ENCODE data around the gene DDX31. TPM values are rescaled to one million over a fixed set of nuclear protein-coding genes. Genes with fewer than 3 reads are reported as not detected.

DDX31 gene
- total RNA-seq, 1 experiment from 2014 or later: 25.8 TPM

DNA sequence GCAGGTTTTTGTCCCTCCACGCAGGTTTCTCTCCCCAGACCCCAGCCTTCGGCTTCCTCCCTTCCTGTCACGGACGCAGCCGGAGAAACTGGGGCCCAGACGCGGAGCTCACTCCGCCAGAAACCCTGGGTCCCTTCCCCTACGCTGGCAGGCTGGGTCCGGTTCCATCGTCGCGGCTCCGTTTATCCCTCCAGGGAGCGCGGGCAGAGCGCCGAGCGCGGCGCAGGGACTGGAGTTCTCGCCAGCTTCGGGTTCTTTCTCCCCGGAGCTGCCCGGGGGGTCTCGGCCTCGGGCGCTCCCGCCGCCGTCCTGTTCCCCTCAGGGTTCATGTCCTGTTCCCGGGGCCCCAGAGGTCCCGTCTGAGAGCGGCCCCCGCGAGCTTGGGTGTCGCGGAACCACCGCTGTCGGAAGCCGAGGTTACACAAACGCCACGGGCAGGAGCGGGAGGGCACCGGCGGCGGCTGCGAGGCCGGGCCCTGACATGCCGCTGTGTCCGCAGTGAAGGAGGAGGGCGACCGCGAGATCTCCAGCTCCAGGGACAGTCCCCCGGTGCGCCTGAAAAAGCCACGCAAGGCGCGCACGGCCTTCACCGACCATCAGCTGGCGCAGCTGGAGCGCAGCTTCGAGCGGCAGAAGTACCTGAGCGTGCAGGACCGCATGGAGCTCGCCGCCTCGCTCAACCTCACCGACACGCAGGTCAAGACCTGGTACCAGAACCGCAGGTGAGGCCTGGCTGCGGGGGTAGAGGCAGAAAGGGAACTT lies 82.8 kb downstream of the DDX31 start:
- Histone ChIP-seq H4K20me1 (ENCODE audit: insufficient read depth) (no peaks in the 10 kb centered on the region), H3K4me3 (replicated peaks in 1 of 2; ENCODE audit: low read depth in 1 of 2, low read length in 2 of 2) (no peak overlapping the region), H3K9me3 (ENCODE audit: control insufficient read depth in 1 of 2, insufficient read depth in 1 of 2, low read depth in 1 of 2, low read length in 2 of 2) (no peaks in the 10 kb centered on the region), H3K36me3 (ENCODE audit: control insufficient read depth in 1 of 2, insufficient read depth in 2 of 2, low read length in 2 of 2) (no peaks in the 10 kb centered on the region), H3K9ac (ENCODE audit: low read length) (no peak overlapping the region), H3K4me2 (ENCODE audit: low read length) (no peak overlapping the region), H3K9me2 (ENCODE audit: insufficient read depth) (no peaks in the 10 kb centered on the region), H2AFZ (ENCODE audit: low read depth, low read length, poor library complexity, severe bottlenecking) (no peak overlapping the region), H3K27me3 (ENCODE audit: insufficient read depth, low read length) (no peaks in the 10 kb centered on the region), H3K27ac (ENCODE audit: low read depth, low read length) (no peak overlapping the region), H3K79me2 (ENCODE audit: insufficient read depth, low read length) (no peaks in the 10 kb centered on the region), H3K4me1 (ENCODE audit: control insufficient read depth in 1 of 2, insufficient read depth in 2 of 2, low read length in 2 of 2) (peaks cover 0 to 9% of the 10 kb centered on the region in 2 experiments; a peak in 2 of 4 replicates)
- intact Hi-C loops (cut with micrococcal nuclease): no loop called here
- POLR2A ChIA-PET: no interaction called here
- ATAC-seq: no peak
- CTCF ChIA-PET: no interaction called here
- no peak for DNase-seq (ENCODE audit: low read depth, low spot score)
- RAD21 ChIA-PET (ENCODE audit: low non-redundant PET in 1 of 2, low total read pairs in 2 of 2, uncharacterized antibody in 2 of 2, unreplicated experiment in 2 of 2): no interaction called here
- no TSS peak for BruUV-seq (replicated peaks)
- TF ChIP-seq, protein P1, sequence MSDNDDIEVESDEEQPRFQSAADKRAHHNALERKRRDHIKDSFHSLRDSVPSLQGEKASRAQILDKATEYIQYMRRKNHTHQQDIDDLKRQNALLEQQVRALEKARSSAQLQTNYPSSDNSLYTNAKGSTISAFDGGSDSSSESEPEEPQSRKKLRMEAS (IDR thresholded peaks at IDR 0.05): no peak
- no peak for TF ChIP-seq SRF (IDR thresholded peaks at IDR 0.05; ENCODE audit: low read depth)
- TF ChIP-seq, protein P2, sequence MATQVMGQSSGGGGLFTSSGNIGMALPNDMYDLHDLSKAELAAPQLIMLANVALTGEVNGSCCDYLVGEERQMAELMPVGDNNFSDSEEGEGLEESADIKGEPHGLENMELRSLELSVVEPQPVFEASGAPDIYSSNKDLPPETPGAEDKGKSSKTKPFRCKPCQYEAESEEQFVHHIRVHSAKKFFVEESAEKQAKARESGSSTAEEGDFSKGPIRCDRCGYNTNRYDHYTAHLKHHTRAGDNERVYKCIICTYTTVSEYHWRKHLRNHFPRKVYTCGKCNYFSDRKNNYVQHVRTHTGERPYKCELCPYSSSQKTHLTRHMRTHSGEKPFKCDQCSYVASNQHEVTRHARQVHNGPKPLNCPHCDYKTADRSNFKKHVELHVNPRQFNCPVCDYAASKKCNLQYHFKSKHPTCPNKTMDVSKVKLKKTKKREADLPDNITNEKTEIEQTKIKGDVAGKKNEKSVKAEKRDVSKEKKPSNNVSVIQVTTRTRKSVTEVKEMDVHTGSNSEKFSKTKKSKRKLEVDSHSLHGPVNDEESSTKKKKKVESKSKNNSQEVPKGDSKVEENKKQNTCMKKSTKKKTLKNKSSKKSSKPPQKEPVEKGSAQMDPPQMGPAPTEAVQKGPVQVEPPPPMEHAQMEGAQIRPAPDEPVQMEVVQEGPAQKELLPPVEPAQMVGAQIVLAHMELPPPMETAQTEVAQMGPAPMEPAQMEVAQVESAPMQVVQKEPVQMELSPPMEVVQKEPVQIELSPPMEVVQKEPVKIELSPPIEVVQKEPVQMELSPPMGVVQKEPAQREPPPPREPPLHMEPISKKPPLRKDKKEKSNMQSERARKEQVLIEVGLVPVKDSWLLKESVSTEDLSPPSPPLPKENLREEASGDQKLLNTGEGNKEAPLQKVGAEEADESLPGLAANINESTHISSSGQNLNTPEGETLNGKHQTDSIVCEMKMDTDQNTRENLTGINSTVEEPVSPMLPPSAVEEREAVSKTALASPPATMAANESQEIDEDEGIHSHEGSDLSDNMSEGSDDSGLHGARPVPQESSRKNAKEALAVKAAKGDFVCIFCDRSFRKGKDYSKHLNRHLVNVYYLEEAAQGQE (IDR thresholded peaks at IDR 0.05; ENCODE audit: low read depth): no peak
- TF ChIP-seq ZNF274 (IDR thresholded peaks at IDR 0.05; ENCODE audit: low read depth, low read length): no peak
